ENCODE data around the gene E2F7. TPM values are rescaled to one million over a fixed set of nuclear protein-coding genes. Genes with fewer than 3 reads are reported as not detected.

E2F7 gene
- total and polyA plus RNA-seq, 2 of the 8 experiments (the other 6 are each of a cell fraction or from before 2014, with no cell fraction given) = 8.8 to 18.5 TPM

DNA sequence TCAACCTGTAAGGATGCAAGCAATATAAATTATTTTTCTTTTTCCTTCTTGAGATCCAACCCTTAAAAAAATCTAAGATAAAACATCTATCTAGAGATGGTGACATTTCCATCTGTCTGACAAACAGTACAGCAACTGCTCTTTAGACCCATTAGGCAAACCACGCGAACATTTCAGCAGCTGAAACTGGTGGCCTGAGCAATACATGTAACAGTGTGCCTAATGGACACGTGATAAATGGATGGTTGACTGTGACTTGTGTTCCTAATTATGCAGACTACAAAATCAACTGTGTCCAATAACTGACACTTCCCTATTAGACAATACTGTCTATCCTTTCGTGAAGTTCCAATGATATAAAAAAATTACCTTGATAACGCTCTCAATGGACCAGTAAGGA is 18.9 kb downstream of the E2F7 start (continued):
- TF ChIP-seq HDAC2 (IDR thresholded peaks at IDR 0.05; ENCODE audit: borderline replicate concordance in 1 of 2, low read depth in 2 of 2, low read length in 2 of 2) (no peak), SIRT6 (IDR thresholded peaks at IDR 0.05; ENCODE audit: low read length) (no peak), TAF1 (IDR thresholded peaks at IDR 0.05; ENCODE audit: low read depth, low read length) (no peak), CBX5 (IDR thresholded peaks at IDR 0.05; ENCODE audit: low read depth, low read length) (no peak), NRF1 (IDR thresholded peaks at IDR 0.05; ENCODE audit: low read depth, low read length) (no peak), KDM1A (IDR thresholded peaks at IDR 0.05; ENCODE audit: borderline replicate concordance, low read length) (no peak), JUN (IDR thresholded peaks at IDR 0.05; ENCODE audit: low read depth, low read length) (no peak), EGR1 (IDR thresholded peaks at IDR 0.05; ENCODE audit: borderline replicate concordance, low read depth, low read length) (no peak), KDM5A (IDR thresholded peaks at IDR 0.05; ENCODE audit: low read length) (no peak)
- TF ChIP-seq, protein P1, sequence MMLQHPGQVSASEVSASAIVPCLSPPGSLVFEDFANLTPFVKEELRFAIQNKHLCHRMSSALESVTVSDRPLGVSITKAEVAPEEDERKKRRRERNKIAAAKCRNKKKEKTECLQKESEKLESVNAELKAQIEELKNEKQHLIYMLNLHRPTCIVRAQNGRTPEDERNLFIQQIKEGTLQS (IDR thresholded peaks at IDR 0.05; ENCODE audit: insufficient read depth, low read depth, low read length) = no peak
- TF ChIP-seq, protein P2, sequence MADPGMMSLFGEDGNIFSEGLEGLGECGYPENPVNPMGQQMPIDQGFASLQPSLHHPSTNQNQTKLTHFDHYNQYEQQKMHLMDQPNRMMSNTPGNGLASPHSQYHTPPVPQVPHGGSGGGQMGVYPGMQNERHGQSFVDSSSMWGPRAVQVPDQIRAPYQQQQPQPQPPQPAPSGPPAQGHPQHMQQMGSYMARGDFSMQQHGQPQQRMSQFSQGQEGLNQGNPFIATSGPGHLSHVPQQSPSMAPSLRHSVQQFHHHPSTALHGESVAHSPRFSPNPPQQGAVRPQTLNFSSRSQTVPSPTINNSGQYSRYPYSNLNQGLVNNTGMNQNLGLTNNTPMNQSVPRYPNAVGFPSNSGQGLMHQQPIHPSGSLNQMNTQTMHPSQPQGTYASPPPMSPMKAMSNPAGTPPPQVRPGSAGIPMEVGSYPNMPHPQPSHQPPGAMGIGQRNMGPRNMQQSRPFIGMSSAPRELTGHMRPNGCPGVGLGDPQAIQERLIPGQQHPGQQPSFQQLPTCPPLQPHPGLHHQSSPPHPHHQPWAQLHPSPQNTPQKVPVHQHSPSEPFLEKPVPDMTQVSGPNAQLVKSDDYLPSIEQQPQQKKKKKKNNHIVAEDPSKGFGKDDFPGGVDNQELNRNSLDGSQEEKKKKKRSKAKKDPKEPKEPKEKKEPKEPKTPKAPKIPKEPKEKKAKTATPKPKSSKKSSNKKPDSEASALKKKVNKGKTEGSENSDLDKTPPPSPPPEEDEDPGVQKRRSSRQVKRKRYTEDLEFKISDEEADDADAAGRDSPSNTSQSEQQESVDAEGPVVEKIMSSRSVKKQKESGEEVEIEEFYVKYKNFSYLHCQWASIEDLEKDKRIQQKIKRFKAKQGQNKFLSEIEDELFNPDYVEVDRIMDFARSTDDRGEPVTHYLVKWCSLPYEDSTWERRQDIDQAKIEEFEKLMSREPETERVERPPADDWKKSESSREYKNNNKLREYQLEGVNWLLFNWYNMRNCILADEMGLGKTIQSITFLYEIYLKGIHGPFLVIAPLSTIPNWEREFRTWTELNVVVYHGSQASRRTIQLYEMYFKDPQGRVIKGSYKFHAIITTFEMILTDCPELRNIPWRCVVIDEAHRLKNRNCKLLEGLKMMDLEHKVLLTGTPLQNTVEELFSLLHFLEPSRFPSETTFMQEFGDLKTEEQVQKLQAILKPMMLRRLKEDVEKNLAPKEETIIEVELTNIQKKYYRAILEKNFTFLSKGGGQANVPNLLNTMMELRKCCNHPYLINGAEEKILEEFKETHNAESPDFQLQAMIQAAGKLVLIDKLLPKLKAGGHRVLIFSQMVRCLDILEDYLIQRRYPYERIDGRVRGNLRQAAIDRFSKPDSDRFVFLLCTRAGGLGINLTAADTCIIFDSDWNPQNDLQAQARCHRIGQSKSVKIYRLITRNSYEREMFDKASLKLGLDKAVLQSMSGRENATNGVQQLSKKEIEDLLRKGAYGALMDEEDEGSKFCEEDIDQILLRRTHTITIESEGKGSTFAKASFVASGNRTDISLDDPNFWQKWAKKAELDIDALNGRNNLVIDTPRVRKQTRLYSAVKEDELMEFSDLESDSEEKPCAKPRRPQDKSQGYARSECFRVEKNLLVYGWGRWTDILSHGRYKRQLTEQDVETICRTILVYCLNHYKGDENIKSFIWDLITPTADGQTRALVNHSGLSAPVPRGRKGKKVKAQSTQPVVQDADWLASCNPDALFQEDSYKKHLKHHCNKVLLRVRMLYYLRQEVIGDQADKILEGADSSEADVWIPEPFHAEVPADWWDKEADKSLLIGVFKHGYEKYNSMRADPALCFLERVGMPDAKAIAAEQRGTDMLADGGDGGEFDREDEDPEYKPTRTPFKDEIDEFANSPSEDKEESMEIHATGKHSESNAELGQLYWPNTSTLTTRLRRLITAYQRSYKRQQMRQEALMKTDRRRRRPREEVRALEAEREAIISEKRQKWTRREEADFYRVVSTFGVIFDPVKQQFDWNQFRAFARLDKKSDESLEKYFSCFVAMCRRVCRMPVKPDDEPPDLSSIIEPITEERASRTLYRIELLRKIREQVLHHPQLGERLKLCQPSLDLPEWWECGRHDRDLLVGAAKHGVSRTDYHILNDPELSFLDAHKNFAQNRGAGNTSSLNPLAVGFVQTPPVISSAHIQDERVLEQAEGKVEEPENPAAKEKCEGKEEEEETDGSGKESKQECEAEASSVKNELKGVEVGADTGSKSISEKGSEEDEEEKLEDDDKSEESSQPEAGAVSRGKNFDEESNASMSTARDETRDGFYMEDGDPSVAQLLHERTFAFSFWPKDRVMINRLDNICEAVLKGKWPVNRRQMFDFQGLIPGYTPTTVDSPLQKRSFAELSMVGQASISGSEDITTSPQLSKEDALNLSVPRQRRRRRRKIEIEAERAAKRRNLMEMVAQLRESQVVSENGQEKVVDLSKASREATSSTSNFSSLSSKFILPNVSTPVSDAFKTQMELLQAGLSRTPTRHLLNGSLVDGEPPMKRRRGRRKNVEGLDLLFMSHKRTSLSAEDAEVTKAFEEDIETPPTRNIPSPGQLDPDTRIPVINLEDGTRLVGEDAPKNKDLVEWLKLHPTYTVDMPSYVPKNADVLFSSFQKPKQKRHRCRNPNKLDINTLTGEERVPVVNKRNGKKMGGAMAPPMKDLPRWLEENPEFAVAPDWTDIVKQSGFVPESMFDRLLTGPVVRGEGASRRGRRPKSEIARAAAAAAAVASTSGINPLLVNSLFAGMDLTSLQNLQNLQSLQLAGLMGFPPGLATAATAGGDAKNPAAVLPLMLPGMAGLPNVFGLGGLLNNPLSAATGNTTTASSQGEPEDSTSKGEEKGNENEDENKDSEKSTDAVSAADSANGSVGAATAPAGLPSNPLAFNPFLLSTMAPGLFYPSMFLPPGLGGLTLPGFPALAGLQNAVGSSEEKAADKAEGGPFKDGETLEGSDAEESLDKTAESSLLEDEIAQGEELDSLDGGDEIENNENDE (IDR thresholded peaks at IDR 0.05; ENCODE audit: insufficient replicate concordance, low read length) = no peak

All from H1 (cell line).